Effector memory CD8-positive, alpha-beta T cell (primary cell): ENCODE results near the gene BHLHE40.
"Not testable (repeated sequence)": the region's sequence is repeated elsewhere in the genome, so short reads cannot be mapped to it uniquely, and the experiment has no call there.

ENCODE experiments used
- ATAC-seq: fragments of 150-1000 bp; cut with Tn5 transposase; replicated peaks from 2 replicates; pipeline ENCODE4 v1.10.0; 2021; ENCODE audit warnings: mild to moderate bottlenecking, moderate library complexity
- DNase-seq, 3 experiments: peaks; one replicate each; pipeline ENCODE4 v3.0.0; 2021
- H3K27ac Mint-ChIP-seq, 2 donors: one replicate each; pipeline ENCODE4 v1.8.0; 2022; ENCODE audit warnings: mild to moderate bottlenecking in 2 of 2, mixed read lengths in 2 of 2, moderate library complexity in 2 of 2
- H3K27me3 Mint-ChIP-seq, 2 donors: one replicate each; pipeline ENCODE4 v1.8.0; 2022; ENCODE audit warnings: mixed read lengths in 2 of 2
- H3K36me3 Mint-ChIP-seq: one replicate; pipeline ENCODE4 v1.8.0; 2022; ENCODE audit warnings: mild to moderate bottlenecking, moderate library complexity, mixed read lengths; ENCODE audit not compliant: insufficient read depth
- H3K4me1 Mint-ChIP-seq, 2 donors: one replicate each; pipeline ENCODE4 v1.8.0; 2022; ENCODE audit warnings: low read depth in 2 of 2, mixed read lengths in 2 of 2
- H3K4me3 Mint-ChIP-seq, 2 donors: one replicate each; pipeline ENCODE4 v1.8.0; 2022; ENCODE audit warnings: mild to moderate bottlenecking in 2 of 2, mixed read lengths in 2 of 2, moderate library complexity in 2 of 2
- H3K9me3 Mint-ChIP-seq, 2 donors: one replicate each; pipeline ENCODE4 v1.8.0; 2022; ENCODE audit warnings: mixed read lengths in 2 of 2

BHLHE40 gene

DNA sequence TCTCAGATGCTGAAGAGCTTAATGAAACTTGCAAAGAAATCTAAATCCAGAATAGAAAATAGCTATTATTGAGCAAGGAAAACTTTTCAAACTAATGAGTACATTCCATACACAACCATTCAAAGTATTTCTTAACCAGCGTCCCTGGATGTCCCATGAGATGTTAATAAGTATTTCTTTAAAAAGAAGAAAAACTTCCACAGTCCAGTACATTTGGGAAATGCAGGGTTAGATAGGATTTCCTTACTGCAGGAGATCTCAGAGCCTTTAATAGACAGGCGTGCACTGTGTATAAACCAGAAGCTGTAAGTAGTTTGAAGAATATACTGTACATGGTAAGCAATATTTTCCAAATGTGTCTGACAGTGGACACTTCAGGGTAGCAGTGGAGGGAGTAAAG lies 29.6 kb upstream of the BHLHE40 start:
- Mint-ChIP-seq H3K9me3 (no peaks in the 10 kb centered on the region), H3K36me3 (no peaks in the 10 kb centered on the region), H3K27me3 (no peaks in the 10 kb centered on the region), H3K27ac (peak overlapping the region in 1 of 2 donors; percentile 8), H3K4me1 (peaks cover 0 to 3% of the 10 kb centered on the region in 2 donors), H3K4me3 (no peak overlapping the region)
- ATAC-seq (no peak), DNase-seq (no peak)

GRCh38 chr3:4950351-4950784 lies 28.9 kb upstream of the BHLHE40 start:
- H3K27ac Mint-ChIP-seq = peak overlapping the region in 1 of 2 donors; percentile 8
- DNase-seq (no peak), ATAC-seq (no peak)
- H3K36me3 Mint-ChIP-seq = no peaks in the 10 kb centered on the region
- no peak overlapping the region for H3K4me3 Mint-ChIP-seq
- H3K4me1 Mint-ChIP-seq = no peaks in the 10 kb centered on the region
- no peaks in the 10 kb centered on the region for H3K27me3 Mint-ChIP-seq
- no peaks in the 10 kb centered on the region for H3K9me3 Mint-ChIP-seq

- no peaks in the 10 kb centered on the region for H3K36me3 Mint-ChIP-seq
- H3K4me3 Mint-ChIP-seq = no peak overlapping the region
- no peaks in the 10 kb centered on the region for H3K4me1 Mint-ChIP-seq
- ATAC-seq = no peak
- no peaks in the 10 kb centered on the region for H3K9me3 Mint-ChIP-seq
- no peak overlapping the region for H3K27ac Mint-ChIP-seq
- H3K27me3 Mint-ChIP-seq = no peaks in the 10 kb centered on the region
- no peak for DNase-seq
Measured at GRCh38 chr3:4950948-4951347, 28.3 kb upstream of the BHLHE40 start.

DNA sequence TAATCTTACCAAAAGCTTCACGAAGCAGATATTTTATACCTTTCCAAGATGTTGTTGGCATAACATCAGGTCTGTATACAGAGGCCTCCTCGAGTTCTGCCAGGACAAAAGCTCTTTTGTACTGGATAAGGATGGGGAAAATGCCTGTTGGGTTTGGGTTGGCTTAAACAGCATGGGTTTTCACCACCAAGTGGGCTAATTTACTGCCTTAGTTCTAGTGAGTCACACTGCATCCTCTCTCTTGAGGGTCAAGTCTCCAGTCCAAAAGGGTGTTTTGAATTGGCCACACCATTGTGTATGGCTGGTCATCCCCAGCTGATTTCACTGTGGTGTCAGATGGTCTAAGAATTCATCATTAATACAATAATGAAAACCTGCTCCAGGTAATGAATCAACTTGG lies 26.1 kb upstream of the BHLHE40 start:
- Mint-ChIP-seq H3K4me3 (no peak overlapping the region), H3K4me1 (no peaks in the 10 kb centered on the region), H3K36me3 (no peaks in the 10 kb centered on the region), H3K27ac (peak overlapping the region in 1 of 2 donors; percentile 55), H3K9me3 (no peaks in the 10 kb centered on the region), H3K27me3 (no peaks in the 10 kb centered on the region)
- no peak for ATAC-seq
- DNase-seq = no peak

GRCh38 chr3:4954256-4955000 lies 24.8 kb upstream of the BHLHE40 start:
- H3K4me1 Mint-ChIP-seq = no peaks in the 10 kb centered on the region
- no peaks in the 10 kb centered on the region for H3K36me3 Mint-ChIP-seq
- H3K9me3 Mint-ChIP-seq = peaks cover 0 to 4% of the 10 kb centered on the region in 2 donors
- no peaks in the 10 kb centered on the region for H3K27me3 Mint-ChIP-seq
- DNase-seq = no peak
- no peak overlapping the region for H3K4me3 Mint-ChIP-seq
- no peak for ATAC-seq
- peak overlapping the region in 1 of 2 donors; percentile 55 for H3K27ac Mint-ChIP-seq

GRCh38 chr3:4956099-4956498 lies 23.1 kb upstream of the BHLHE40 start:
- no peaks in the 10 kb centered on the region for H3K27me3 Mint-ChIP-seq
- no peak overlapping the region for H3K27ac Mint-ChIP-seq
- no peak overlapping the region for H3K4me3 Mint-ChIP-seq
- DNase-seq = no peak
- no peaks in the 10 kb centered on the region for H3K36me3 Mint-ChIP-seq
- H3K9me3 Mint-ChIP-seq = peaks cover 0 to 4% of the 10 kb centered on the region in 2 donors
- H3K4me1 Mint-ChIP-seq = no peaks in the 10 kb centered on the region
- ATAC-seq = no peak

- Mint-ChIP-seq H3K9me3 (peaks cover 0 to 4% of the 10 kb centered on the region in 2 donors), H3K4me3 (no peak overlapping the region), H3K27me3 (no peaks in the 10 kb centered on the region), H3K27ac (peak overlapping the region in 1 of 2 donors; percentile 49), H3K4me1 (no peaks in the 10 kb centered on the region), H3K36me3 (no peaks in the 10 kb centered on the region)
- ATAC-seq (no peak), DNase-seq (no peak)
Measured at GRCh38 chr3:4956738-4957137, 22.5 kb upstream of the BHLHE40 start.

GRCh38 chr3:4957978-4958377 lies 21.3 kb upstream of the BHLHE40 start:
- Mint-ChIP-seq H3K27me3 (no peaks in the 10 kb centered on the region), H3K27ac (no peak overlapping the region), H3K36me3 (no peaks in the 10 kb centered on the region), H3K4me3 (no peak overlapping the region), H3K4me1 (no peaks in the 10 kb centered on the region), H3K9me3 (peaks cover 0 to 4% of the 10 kb centered on the region in 2 donors)
- no peak for DNase-seq
- ATAC-seq = no peak

GRCh38 chr3:4959180-4959579 lies 20.1 kb upstream of the BHLHE40 start:
- Mint-ChIP-seq H3K36me3 (peaks cover 3% of the 10 kb centered on the region), H3K27me3 (no peaks in the 10 kb centered on the region), H3K9me3 (peaks cover 0 to 4% of the 10 kb centered on the region in 2 donors), H3K27ac (no peak overlapping the region), H3K4me1 (no peaks in the 10 kb centered on the region), H3K4me3 (no peak overlapping the region)
- ATAC-seq (no peak), DNase-seq (no peak)

DNA sequence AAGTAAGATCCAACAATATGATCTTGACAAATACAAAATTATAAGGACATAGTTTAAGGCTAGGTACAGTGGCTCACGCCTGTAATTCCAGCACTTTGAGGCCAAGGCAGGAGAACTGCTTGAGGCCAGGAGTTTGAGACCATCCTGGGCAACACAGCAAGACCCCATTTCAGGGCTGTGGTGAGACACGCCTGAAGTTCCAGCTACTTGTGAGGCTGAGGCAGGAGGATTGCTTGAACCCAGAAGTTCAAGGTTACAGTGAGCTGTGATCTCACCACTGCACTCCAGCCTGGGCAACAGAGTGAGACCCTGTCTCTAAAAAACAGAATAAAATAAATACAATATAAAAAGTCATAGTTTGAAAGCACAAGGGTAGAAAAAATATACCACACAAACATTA lies 17.4 kb upstream of the BHLHE40 start:
- H3K27me3 Mint-ChIP-seq, H3K27ac Mint-ChIP-seq, DNase-seq, H3K4me3 Mint-ChIP-seq, H3K9me3 Mint-ChIP-seq, ATAC-seq, H3K36me3 Mint-ChIP-seq: not testable (repeated sequence)
- H3K4me1 Mint-ChIP-seq = peaks cover 13 to 14% of the 10 kb centered on the region in 2 donors

GRCh38 chr3:4963669-4964570 lies 15.3 kb upstream of the BHLHE40 start:
- H3K27ac Mint-ChIP-seq = no peak overlapping the region
- ATAC-seq = no peak

GRCh38 chr3:4966006-4966405 lies 13.2 kb upstream of the BHLHE40 start:
- DNase-seq (peak; percentile 32 to 55 (median 44)), ATAC-seq (peak; percentile 66)
- not testable (repeated sequence) for H3K27me3 Mint-ChIP-seq, H3K36me3 Mint-ChIP-seq
- Mint-ChIP-seq H3K27ac (peak overlapping the region; percentile 63 to 69), H3K4me3 (peak overlapping the region; percentile 45 to 63), H3K9me3 (peaks cover 7 to 24% of the 10 kb centered on the region in 2 donors), H3K4me1 (peaks cover 16 to 17% of the 10 kb centered on the region in 2 donors)

More at GRCh38 chr3:4963669-4964570, 15.3 kb upstream of the BHLHE40 start:
- Mint-ChIP-seq H3K4me3 (no peak overlapping the region), H3K27me3 (no peaks in the 10 kb centered on the region), H3K36me3 (peaks cover 5% of the 10 kb centered on the region), H3K9me3 (peaks cover 10 to 22% of the 10 kb centered on the region in 2 donors), H3K4me1 (peaks cover 16 to 17% of the 10 kb centered on the region in 2 donors)
- no peak for DNase-seq

DNA sequence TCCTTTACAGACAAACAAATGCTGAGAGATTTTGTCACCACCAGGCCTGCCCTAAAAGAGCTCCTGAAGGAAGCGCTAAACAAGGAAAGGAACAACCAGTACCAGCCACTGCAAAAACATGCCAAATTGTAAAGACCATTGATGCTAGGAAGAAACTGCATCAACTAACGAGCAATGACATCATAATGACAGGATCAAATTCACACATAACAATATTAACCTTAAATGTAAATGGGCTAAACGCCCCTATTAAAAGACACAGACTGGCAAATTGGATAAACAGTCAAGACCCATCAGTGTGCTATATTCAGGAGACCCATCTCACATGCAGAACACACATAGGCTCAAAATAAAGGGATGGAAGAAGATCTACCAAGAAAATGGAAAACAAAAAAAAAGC lies 11.6 kb upstream of the BHLHE40 start:
- not testable (repeated sequence) for ATAC-seq, H3K27me3 Mint-ChIP-seq, H3K27ac Mint-ChIP-seq, DNase-seq, H3K36me3 Mint-ChIP-seq, H3K4me3 Mint-ChIP-seq
- H3K4me1 Mint-ChIP-seq = peaks cover 16 to 17% of the 10 kb centered on the region in 2 donors
- H3K9me3 Mint-ChIP-seq = peaks cover 7 to 24% of the 10 kb centered on the region in 2 donors
